ENCODE results near the gene RAB33B.
"Not testable (repeated sequence)": the region's sequence is repeated elsewhere in the genome, so short reads cannot be mapped to it uniquely, and the experiment has no call there.

Gene RAB33B

GRCh38 chr4:139464512-139464911 lies 10.6 kb downstream of the RAB33B start:
- not testable (repeated sequence) for DNase-seq (ENCODE audit: low spot score)

DNA sequence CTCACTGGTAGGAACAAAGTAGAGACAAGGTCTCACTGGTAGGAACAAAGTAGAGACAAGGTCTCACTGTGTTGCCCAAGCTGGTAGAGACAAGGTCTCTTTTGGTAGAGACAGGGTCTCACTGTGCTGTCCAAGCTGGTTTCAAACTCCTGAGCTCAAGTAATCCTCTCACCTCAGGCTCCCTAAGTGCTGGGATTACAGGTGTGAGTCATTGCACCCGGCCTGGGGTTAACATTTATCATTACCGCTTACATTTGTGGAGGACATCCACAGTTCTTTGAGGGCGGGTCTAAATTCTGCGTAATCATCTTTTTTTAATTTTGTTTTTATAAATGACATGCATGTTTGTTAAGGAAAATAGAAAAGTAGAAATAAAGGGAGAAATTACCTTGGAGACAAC lies 12.0 kb downstream of the RAB33B start:
- no peak for DNase-seq (ENCODE audit: low spot score)

DNA sequence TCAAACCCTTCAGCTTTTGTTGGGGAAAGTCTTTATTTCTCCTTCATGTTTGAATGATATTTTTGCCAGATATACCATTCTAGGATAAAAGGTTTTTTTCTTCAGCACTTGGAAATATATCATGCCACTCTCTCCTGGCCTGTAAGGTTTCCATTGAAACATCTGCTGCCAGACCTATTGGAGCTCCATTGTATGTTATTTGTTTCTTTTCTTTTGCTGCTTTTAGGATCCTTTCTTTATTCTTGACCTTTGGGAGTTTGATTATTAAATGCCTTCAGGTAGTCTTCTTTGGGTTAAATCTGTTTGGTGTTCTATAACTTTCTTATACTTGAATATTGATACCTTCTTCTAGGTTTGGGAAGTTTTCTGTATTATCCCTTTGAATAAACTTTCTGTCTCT lies 14.8 kb downstream of the RAB33B start:
- not testable (repeated sequence) for DNase-seq (ENCODE audit: low spot score)

- DNase-seq (ENCODE audit: low spot score), result no peak
These were observed 15.3 kb downstream of the RAB33B start for GRCh38 chr4:139469216-139469615.

DNA sequence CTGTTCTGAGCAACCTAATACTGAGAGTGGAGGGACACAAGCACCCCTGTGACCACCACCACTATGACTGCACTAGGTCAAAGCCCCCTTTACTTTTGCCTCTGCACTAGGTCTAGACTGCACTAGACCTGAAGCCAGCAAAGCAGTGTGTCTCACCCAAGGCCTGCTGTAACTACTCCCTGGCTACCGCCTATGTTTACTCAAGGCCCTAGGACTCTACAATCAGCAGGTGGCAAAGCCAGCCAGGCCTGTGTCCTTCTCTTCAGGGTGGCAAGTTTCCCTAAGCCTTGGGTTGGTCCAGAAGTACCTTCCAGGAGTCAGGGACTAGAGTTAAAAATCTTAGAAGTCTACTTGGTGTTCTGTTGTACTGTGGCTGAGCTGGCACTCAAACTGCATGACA lies 15.9 kb downstream of the RAB33B start:
- no peak for DNase-seq (ENCODE audit: low spot score)

- no peak for DNase-seq (ENCODE audit: low spot score)
These were observed 16.4 kb downstream of the RAB33B start for GRCh38 chr4:139470295-139470694.

- DNase-seq (ENCODE audit: low spot score), result no peak
These were observed 17.2 kb downstream of the RAB33B start for GRCh38 chr4:139470997-139471665.

DNA sequence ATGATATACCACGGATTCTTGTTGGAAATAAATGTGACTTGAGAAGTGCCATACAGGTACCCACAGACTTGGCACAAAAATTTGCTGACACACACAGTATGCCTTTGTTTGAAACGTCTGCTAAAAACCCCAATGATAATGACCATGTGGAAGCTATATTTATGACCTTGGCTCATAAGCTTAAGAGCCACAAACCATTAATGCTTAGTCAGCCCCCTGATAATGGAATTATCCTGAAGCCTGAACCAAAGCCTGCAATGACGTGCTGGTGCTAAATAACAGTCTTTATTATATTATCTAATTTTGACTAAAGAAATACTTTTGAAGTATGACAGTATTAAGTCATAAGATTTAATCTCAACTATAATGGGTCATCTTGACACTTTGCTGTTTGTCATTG lies 18.9 kb downstream of the RAB33B start:
- no peak for DNase-seq (ENCODE audit: low spot score)

- DNase-seq (ENCODE audit: low spot score), result no peak
These were observed 22.4 kb downstream of the RAB33B start for GRCh38 chr4:139476363-139476762.

DNA sequence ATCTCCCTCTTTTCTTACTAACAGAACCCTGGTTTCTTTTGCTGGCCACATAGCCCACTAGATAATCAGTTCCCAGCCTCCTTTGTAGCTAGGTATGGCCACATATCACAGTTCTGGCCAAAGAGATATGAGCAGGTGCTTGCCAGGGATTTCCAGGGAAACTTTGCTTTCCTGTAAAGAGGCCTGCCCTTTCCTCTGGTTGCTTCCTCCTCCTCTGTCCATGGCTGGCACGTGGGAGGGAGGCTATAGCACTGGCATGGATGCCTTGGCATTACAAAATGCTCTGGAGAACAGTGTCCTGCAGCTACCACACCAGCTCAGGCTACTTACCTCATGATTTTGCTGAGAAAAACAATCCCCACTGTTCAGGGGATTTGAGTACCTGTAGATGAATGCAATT lies 27.5 kb downstream of the RAB33B start:
- DNase-seq (ENCODE audit: low spot score), result no peak

GRCh38 chr4:139483000-139483399 lies 29.1 kb downstream of the RAB33B start:
- DNase-seq (ENCODE audit: low spot score), result no peak

DNA sequence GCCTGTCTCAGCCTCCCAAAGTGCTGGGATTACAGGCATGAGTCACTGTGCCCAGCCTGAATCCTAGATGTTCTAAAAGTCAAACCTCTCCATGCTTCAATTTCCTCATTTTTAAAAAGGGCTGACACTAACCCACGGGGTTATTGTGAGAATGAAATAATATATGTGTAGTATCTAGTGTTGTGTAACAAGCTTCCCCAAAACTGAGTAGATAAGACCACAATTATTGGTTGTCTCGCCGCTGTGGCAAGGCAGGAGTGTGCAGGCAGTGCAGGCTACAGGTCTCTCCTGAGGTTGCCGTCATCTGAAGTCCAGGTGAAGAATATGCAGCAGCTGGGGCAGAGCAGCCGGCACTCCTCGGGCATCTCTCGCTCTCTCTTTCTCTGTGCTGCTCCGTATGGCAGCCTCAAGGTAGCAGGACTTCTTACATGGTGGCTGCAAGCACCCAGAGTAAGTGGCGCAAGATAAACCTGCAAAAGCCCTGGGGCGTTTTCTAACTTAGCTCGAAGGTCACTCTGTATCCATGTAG lies 30.9 kb downstream of the RAB33B start:
- no peak for DNase-seq (ENCODE audit: low spot score)

DNA sequence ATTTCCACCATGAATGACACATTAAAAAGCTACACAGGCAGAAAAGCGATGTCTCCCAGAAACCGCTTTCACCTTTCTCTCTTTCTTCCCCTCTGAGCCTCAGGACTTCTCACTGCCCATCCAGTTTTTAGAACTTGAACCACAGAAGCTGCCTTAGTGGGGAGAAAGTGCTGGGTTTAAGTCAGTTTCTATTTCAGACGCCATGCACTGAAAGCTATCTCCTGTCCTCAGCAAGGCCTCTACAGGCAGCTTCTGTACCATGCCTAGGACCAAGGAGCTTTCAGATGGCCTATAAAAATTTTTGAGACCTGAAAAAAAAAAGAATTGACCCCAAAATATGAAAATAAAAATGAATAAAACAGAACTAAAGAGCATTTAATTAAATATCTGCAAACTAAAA lies 34.5 kb downstream of the RAB33B start:
- DNase-seq (ENCODE audit: low spot score), result no peak

DNA sequence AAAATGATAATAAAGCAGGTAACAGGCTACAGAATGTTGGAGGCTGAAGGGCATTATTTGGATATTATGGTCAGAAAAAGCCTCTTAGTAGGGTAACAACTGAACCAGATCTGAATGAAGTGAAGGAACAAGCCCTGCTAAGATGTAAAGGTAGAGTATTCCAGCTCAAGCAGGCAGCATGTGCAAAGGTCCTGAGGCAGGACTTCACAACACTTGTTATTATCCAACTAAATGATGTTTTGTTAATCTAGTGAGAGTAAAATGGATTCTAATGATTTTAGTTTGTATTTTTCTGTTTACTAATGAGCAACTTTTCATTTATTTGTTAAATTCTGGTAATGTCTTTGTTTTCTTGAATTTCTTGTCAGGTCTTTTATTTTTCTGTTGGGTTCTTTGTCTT lies 35.7 kb downstream of the RAB33B start:
- DNase-seq (ENCODE audit: low spot score), result no peak

DNA sequence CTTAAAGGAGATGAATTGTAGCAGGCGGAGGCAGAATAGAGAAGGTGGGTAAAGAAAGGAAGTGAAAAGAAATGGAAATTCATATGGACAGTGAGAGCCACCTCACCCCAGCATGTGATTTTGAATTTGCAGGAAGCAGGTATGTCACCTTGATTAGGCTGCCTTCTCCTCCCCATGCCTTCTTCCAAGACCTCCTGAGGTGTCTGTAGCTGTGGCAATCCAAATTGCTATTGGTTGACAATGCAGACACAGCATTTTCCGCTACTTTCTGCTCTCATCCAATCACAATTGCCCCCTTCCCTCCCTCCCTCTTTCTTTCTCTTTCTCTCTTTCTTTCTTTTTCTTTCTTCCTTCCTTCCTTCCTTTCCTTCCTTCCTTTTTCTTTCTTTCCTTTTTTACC lies 38.5 kb downstream of the RAB33B start:
- no peak for DNase-seq (ENCODE audit: low spot score)

DNA sequence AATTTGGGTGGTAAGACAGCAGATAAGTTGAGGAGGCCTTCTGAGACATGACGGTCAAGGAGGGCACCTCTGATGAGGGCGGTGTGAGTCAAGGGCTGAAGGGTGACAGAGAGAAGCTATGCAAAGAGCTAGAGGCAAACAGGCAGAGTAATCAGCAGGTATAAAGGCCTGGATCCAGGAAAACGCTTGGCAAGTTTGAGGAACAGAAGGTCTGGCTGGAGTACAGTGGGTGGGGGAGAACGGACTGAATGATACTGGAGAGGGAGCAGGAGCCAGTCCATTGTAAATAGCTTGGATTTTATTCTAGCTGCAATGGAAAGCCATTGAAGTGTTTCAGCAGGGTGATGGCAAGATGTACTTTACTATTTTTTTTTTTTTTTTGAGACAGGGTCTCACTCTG lies 39.3 kb downstream of the RAB33B start:
- no peak for DNase-seq (ENCODE audit: low spot score)

DNA sequence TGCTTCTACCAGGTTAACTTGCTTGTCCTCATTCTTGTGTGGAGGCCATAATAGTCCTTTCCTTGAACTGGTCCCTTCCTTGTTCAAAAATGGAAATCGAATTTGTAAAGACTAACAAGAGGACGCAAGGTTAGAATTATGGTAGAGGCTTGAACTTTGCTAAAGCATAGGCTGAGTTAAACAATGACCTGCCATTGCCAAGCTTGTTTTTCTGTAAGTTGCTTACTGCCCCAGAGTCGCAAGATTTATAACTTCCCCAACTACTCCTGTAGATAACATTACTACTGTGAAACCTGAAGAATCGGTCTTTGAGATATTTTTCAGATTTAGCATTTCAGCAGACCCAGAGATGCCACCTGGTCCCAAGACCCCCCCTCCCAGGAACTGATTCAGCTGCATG lies 45.3 kb downstream of the RAB33B start:
- DNase-seq (ENCODE audit: low spot score), result no peak

- DNase-seq (ENCODE audit: low spot score), result no peak
These were observed 47.2 kb downstream of the RAB33B start for GRCh38 chr4:139501117-139501516.

DNA sequence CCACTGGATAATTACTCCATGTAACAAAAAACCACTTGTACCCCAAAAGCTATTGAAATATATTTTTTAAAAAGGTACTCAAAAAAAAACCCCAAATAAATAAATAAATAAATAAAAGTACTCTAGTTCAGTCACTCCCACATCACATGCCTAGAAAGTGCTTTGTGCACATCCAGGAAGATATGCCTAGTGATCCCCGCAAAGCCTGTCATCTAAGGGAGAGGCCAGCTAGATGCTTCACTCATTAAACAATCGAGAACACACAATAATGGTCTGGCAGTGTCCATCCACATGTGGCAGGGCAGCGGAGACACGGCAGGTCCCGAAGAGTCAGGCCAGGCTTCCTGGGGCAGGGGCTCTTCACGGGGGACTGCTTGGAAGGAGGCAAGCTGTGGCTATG lies 47.6 kb downstream of the RAB33B start:
- no peak for DNase-seq (ENCODE audit: low spot score)

DNA sequence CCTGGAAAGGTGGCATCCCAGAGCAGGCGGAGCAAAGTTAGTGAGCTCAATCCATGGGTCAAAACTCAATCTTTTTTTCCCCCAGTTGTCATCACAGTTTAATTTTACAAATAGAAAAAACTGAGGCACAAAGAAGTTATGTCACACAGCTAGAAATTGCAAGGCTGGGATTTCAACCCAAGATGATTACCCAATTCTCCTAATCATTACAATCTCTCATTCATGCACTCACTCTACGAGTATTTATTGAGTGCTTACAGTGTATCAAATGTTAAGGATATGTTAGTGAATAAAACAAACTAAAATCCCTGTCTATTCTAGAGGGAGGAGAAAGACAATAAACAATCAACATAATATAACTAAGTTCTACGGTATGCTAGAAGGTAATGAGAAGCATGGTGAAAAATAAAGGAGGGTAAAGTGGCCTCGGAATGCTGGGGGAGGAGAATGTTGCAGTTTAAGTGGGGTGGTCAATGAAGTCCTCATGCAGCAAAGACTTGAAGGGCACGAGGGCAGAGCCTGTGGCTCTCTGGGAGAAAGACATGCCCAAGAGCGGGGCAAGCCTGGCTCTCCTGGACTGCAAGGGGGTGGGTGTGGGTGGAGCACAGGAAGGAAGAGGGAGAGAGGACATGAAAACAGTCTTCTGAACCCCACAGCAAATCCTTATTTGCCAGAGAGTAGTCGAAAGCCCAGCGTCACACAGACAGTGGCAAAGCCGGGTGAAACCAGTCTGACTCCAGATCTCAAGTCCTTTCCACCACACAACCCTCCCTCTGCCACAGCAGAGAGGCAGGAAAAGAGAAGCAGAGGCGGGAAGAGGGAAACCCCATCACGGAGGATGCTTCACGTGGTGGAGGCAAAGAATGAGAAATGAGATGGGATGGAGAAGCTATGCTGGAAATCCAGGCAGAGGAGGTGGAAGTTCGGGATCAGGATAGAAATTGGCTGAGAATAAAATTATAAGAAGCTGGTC lies 48.3 kb downstream of the RAB33B start:
- no peak for DNase-seq (ENCODE audit: low spot score)

DNA sequence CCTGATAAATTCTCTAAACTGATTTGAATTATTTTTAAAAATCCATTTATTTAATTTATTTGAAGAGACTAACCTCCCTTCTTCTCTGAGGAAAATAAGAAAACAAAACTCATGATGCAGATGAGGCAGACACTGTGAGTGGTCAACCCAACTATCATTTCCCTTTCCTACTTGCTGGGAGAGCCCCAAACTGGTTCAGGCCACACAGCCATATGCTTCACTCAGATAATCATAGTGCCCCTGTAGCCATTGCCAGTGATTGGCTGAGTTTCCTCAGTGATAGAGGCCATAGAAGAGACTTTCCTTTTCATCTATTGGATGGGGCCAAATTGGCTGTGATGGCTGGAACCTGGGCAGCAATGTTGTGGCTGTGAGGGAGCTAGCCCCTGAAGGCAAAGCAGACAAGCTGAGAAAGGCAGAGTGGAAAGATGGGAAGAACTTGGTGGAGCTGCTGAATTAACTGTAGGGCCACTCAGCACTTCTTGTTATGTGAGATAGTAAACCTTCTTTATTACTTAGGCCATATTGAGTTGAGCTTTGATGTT lies 49.8 kb downstream of the RAB33B start:
- no peak for DNase-seq (ENCODE audit: low spot score)

GRCh38 chr4:139506774-139507173 lies 52.9 kb downstream of the RAB33B start:
- no peak for DNase-seq (ENCODE audit: low spot score)

All from hematopoietic multipotent progenitor cell treated with erythropoietin and hydrocortisone succinate and interleukin-3 and kit ligand, for 17 days (in vitro differentiated cells).